NCI-H1930 (cell line): Measurements from ENCODE around the gene INSC.

Experiments used
- DNase-seq, 2 experiments: peaks; one replicate each; lab custom pipeline; 2025; lab: John Stamatoyannopoulos, UW

Gene INSC

GRCh38 chr11:15109602-15110001 lies 5.1 kb upstream of the INSC start:
- no peak for DNase-seq

- no peak for DNase-seq
These were observed 3.5 kb upstream of the INSC start for GRCh38 chr11:15111215-15111614.

- no peak for DNase-seq
These were observed 2.6 kb upstream of the INSC start for GRCh38 chr11:15112131-15112541.

GRCh38 chr11:15113381-15113780 lies 1.3 kb upstream of the INSC start:
- no peak for DNase-seq

- no peak for DNase-seq
These were observed 963 bp downstream of the INSC start for GRCh38 chr11:15115686-15116085.

GRCh38 chr11:15117751-15118150 lies 3.0 kb downstream of the INSC start:
- no peak for DNase-seq

- no peak for DNase-seq
These were observed 3.7 kb downstream of the INSC start for GRCh38 chr11:15118431-15118830.

GRCh38 chr11:15119352-15119751 lies 4.6 kb downstream of the INSC start:
- no peak for DNase-seq

GRCh38 chr11:15119826-15120225 lies 5.1 kb downstream of the INSC start:
- DNase-seq = no peak

- DNase-seq = no peak
These were observed 9.1 kb downstream of the INSC start for GRCh38 chr11:15123849-15124248.

- DNase-seq = no peak
These were observed 9.8 kb downstream of the INSC start for GRCh38 chr11:15124528-15124927.

- DNase-seq = no peak
These were observed 12.6 kb downstream of the INSC start for GRCh38 chr11:15127341-15127740.

- no peak for DNase-seq
These were observed 13.9 kb downstream of the INSC start for GRCh38 chr11:15128621-15129020.

- no peak for DNase-seq
These were observed 21.4 kb downstream of the INSC start for GRCh38 chr11:15136166-15136565.

GRCh38 chr11:15139096-15139770 lies 24.5 kb downstream of the INSC start:
- no peak for DNase-seq

- no peak for DNase-seq
These were observed 25.4 kb downstream of the INSC start for GRCh38 chr11:15139958-15140659.

- no peak for DNase-seq
These were observed 26.7 kb downstream of the INSC start for GRCh38 chr11:15141381-15141780.

GRCh38 chr11:15142838-15143237 lies 28.1 kb downstream of the INSC start:
- no peak for DNase-seq

- DNase-seq = no peak
These were observed 29.1 kb downstream of the INSC start for GRCh38 chr11:15143855-15144254.

- DNase-seq = peak; percentile 9 to 11
These were observed 29.6 kb downstream of the INSC start for GRCh38 chr11:15144347-15144746.

- no peak for DNase-seq
These were observed 30.4 kb downstream of the INSC start for GRCh38 chr11:15145151-15145550.

GRCh38 chr11:15145615-15146014 lies 30.9 kb downstream of the INSC start:
- no peak for DNase-seq

- no peak for DNase-seq
These were observed 31.7 kb downstream of the INSC start for GRCh38 chr11:15146271-15147003.
